Stimulated activated CD8-positive, alpha-beta memory T cell treated with anti-CD3 and anti-CD28 coated beads, Interleukin-4, amount 100 ng/mL, for 4 hours (primary cell): ENCODE results near the gene CLPTM1.

ENCODE experiments used
- DNase-seq, 2 donors: peaks; one replicate each; pipeline ENCODE4 v3.0.0-alpha.2; 2020; ENCODE audit warnings: low read depth in 2 of 2, low spot score in 1 of 2

The CLPTM1 gene

DNA sequence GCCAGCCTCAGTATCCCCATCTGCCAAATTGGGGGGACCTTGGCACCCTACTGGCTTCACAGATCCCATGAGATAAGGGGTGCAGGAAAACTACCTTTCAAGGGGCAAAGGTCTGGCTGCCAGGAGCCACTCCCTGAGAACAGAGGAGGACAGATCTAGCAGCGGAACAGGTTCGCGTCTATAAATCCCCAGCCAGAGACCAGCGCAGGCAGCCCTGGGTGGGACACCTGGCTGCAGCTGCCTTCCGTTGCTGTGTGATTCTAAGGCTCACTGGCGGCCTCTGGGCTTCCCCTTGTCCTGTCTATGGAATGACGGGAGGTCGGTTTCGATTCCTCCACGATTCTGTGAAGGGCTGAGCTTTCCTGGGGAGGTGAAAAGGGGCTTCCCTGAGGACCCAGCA, 53.4 kb downstream of the CLPTM1 start:
- no peak for DNase-seq

DNA sequence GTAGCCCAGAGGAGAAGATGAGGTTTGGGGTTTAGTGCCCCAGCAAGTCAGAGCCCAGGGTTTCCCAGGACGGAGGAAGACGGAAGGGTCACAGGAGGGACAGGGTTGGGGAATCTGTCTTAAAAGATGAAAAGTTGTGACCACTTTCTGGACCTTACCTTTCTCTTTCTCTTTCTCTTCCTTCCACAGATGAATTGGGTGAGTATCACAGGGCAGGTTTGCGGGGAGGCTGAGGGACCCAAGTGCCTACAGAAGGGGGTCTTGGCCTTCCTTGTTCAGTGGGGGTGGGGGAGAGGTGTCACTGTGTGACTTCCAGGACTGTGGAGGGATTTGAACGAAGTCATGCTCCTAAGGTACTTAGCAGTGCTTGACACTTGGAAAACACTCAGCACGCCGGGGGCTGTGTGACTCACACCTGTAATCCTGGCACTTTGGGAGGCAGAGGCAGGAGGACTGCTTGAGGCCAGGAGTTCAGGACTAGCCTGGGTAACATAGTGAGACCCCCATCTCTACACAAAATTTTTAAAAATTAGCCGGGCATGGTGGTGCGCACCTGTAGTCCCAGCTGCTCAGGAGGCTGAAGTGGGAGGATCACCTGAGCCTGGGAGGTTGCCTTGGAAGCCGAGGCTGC, 54.6 kb downstream of the CLPTM1 start:
- DNase-seq: no peak

DNA sequence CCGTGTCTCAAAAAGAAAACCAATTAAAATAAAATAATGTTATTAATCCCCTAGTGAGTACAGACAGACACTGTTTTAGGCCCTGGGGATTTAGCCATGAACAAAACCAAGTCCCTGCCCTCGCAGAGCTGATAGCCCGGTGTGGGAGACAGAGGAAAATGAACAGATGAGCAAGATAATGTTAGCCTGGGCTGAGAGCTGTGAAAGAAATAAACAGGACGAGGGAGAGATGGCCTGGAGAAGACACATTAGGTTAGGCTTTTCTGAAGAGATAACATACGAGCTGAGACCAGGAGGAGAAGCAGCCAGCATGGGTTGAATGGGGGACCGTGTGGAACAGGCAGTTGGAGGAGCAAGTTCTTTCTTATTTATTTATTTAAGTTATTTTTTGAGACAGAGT, 55.1 kb downstream of the CLPTM1 start:
- DNase-seq: no peak

DNA sequence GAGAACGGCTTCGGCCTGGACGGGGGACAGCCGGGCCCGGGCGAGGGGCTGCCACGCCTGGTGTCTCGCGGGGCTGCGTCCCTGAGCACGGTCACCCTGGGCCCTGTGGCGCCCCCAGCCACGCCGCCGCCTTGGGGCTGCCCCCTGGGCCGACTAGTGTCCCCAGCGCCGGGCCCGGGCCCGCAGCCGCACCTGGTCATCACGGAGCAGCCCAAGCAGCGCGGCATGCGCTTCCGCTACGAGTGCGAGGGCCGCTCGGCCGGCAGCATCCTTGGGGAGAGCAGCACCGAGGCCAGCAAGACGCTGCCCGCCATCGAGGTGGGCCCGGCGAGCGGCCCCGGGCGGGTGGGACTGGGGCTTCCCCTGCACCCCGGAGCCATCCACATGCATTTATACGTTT, 56.8 kb downstream of the CLPTM1 start:
- no peak for DNase-seq

DNA sequence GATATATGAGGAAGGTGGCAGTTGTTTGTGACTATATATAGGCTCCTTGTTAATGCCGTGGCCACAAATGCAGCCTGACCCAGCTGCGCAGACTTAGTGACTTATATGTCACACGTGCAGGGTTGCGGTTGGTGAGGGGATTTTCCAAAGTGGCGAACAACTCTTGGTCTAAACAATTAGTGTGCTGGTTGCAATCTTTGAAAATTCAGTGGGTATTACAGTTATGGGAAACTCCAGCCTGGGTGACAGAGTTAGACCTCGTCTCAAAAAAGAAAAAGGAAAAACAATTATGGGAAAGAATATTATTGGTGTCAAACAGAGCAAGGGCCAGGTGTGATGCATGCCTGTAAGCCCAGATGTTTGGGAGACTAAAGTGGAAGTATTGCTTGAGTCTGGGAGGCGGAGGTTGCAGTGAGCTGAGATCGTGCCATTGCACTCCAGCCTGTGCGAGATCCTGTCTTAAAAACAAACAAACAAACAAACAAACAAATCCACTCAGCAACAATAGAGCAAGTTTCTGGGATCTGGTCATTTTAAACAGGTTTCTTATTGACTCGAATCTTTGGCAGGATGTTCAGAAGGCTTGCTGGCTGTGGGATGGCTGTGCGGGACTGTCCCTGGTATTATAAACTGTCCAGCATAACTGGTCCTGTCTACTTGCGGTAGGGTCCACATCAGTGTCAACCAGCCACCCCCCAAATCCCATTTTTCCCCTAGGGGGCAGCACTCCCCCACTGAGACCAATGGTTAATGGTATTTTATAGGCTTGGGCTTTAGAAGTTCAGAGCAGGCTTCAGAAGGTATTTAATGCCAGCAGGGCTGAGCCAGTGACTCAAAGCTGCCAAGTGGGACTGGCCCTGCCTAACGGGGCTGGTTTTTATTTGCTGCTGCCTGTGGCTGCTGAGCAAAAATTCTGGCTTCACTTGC, 61.5 kb downstream of the CLPTM1 start:
- DNase-seq: peak; percentile 33 to 58

DNA sequence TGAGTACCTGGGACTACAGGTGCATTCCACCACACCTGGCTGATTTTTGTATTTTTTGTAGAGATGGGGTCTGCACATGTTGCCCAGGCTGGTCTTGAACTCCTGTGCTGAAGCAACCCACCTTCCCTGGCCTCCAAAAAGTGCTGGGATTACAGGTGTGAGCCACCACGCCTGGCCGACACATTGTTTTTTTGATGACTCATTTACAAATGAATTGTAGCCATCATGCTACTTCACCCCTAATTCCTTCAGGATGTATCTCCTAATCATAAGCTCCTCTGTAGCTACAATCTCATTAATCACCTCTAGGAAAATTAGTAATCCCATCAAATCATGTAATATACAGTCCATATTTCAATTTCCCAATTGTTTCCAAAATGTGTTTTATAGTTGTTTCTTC, 64.0 kb downstream of the CLPTM1 start:
- no peak for DNase-seq

DNA sequence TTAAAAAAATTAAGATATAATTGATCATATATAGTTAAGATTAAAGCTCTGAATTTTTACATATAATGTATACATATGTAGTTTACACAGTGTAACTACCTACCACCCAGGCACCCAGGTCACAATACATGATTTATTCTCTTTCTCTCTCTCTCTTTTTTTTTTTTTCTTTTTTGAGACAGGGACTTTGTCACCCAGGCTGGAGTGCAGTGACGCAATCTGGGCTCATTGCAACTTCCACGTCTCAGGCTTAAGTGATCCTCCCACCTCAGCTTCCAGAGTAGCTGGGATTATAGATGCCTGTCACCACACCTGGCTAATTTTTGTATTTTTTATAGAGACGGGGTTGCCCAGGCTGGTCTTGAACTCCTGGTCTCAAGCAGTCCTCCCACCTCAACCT, 64.9 kb downstream of the CLPTM1 start:
- no peak for DNase-seq

DNA sequence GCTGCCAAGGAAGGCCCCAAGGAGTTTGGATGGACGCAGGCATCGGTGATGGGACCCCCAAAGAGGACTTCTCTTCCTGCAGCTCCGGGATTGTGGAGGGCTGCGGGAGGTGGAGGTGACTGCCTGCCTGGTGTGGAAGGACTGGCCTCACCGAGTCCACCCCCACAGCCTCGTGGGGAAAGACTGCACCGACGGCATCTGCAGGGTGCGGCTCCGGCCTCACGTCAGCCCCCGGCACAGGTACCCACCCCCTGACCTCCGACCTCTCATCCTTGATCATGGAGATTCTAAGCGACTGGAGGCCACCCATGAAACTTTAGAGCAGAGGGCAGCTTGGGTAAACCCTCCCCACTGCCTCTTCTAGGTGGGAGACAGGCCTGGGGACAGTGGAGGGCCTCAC, 66.8 kb downstream of the CLPTM1 start:
- DNase-seq: no peak

DNA sequence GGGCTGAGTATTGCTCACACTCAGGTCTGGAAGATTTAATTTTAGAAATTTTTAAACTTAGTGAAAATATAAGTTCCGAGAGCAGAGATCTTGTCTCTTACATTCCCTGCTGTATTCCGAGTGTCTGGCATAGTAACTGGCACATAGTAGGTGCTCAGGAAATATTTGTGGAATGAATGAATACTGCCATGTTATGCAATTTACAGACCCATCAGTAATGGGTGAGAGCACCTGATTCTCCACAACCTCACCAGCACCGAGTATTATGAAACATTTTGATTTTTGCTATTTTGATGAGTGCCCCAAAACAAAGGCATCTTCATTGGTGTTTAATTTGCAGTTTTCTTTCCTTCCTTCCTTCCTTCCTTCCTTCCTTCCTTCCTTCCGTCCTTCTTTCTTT, 67.9 kb downstream of the CLPTM1 start:
- no peak for DNase-seq

DNA sequence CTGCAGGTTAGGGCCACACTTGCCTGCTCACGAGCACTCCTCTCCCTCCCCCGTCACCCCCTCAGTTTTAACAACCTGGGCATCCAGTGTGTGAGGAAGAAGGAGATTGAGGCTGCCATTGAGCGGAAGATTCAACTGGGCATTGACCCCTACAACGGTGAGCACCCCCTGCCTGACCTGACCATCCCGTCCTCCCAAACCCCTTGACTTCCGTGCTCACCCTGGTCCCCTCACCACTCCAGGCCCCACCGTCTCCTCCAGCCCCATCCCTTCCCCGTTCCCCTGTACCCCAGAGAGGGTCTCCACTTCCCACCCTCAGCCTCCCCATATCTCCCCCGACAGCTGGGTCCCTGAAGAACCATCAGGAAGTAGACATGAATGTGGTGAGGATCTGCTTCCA, 70.1 kb downstream of the CLPTM1 start:
- DNase-seq: no peak

DNA sequence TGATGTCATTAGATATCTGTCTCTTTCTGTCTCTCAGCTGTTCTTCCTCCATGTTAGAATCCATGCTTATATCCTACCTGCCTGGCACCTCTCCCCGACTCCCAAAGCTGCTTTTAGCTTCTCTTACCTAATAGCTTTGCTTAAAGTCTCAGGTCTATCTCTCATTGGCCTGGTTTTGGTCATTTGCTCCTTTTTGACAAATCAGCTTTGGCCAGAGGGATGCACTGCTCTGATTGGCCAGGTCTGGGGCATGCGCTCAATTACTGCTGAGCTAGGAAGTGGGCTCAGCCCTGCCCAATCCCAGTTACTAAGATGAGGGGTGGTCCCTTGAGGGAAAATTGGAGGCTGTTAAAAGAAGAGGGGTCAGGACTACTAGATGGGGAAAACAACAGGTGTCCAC, 72.2 kb downstream of the CLPTM1 start:
- DNase-seq: no peak

DNA sequence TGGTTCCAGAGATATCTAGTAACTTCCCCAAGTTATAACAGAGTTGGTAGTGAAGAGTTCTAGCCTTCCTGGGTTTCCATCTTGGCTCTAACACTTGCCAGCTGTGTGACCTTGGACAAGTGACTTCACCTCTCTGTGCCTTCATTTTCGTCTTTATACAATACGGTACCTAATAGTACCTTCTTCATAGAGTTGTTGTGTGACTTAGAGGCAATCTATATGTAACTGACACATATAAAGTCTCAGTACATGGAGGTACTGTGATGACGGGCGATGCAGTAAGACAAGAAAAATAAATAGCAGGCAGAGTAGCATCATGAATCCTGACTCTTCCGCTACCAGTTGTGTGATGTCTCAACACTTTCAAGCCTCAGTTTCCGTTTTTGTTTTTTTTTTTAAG, 75.6 kb downstream of the CLPTM1 start:
- DNase-seq: no peak

DNA sequence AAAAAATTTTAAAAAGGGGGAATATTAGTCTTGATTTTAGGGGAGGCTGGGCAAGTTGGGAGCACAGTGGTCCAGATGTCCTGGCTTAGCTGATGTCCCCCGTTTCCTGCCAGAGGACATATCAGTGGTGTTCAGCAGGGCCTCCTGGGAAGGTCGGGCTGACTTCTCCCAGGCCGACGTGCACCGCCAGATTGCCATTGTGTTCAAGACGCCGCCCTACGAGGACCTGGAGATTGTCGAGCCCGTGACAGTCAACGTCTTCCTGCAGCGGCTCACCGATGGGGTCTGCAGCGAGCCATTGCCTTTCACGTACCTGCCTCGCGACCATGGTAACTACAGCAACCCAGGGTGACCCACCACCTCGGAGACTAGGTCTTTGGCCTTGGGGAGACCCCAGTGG, 77.2 kb downstream of the CLPTM1 start:
- no peak for DNase-seq

DNA sequence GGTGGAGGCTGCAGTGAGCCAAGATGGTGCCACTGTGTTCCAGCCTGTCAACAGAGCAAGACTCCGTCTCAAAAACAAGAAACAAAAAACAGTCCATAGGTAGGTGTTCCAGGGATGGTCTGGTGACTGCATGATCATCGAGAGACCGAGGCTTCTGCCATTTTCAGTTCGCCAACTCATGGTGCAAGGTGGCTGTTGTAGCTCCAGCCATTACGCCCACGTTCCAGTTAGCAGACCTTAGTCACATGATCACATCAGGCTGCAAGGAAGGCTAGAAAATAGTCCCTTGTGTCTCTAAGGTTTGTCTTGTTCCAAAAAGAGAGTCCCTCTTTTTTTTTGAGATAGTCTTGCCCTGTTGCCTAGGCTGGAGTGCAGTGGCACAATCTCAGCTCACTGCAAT, 80.6 kb downstream of the CLPTM1 start:
- DNase-seq: no peak

DNA sequence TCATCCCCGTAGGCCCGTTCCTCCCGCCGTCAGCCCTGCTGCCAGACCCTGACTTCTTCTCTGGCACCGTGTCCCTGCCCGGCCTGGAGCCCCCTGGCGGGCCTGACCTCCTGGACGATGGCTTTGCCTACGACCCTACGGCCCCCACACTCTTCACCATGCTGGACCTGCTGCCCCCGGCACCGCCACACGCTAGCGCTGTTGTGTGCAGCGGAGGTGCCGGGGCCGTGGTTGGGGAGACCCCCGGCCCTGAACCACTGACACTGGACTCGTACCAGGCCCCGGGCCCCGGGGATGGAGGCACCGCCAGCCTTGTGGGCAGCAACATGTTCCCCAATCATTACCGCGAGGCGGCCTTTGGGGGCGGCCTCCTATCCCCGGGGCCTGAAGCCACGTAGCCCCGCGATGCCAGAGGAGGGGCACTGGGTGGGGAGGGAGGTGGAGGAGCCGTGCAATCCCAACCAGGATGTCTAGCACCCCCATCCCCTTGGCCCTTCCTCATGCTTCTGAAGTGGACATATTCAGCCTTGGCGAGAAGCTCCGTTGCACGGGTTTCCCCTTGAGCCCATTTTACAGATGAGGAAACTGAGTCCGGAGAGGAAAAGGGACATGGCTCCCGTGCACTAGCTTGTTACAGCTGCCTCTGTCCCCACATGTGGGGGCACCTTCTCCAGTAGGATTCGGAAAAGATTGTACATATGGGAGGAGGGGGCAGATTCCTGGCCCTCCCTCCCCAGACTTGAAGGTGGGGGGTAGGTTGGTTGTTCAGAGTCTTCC, 82.4 kb downstream of the CLPTM1 start:
- no peak for DNase-seq

DNA sequence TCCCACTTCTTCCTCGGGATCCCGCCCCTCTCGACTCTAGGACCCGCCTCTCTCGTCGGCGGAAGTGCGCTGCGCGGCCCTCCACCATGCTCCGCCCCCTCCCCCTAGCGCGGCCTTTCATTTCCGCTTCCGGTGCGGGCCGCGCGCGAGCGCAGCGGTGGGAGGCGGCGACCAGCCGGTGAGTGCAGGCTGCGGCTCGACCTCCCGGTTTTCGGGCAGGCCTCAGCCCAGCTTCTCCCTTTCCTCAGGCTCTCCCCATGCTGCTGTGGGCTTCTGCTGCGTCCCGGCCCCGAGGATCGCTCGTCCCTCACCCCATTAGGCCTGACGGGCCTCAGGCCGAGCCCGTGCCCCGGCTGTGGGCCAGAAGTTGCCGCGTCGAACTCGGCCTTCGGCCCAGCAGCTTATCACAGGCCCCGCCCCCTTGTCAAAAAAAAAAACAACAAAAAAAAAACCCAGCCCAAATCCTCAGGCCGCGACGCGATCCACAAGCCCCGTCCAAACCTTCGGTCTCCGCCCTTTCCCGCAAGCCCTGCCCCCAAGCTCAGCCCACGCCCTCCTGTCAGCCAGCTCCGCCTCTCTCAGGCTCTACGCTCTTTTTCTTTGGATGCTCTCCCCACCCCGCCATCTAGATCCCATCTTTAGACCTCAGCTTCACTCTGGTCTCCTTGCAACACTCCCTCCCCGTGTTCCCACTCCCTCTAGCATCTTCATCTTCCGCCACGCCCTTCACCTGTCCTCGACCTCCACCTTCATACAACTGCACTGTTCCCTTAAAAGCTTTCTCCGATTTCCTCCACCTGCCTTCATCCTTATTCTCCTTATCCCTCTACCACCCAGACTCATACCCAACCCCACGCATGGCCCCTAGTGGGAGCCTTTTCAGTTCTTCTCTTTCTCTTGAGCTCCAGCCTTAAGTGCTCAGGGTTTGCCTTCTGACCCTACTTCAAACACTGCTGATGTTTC, 84.0 kb downstream of the CLPTM1 start, which contains the start of gene CLASRP:
Gene CLASRP (plus strand): TSS at position 115 of the 963 bp plus-strand sequence. CDS start 1,168 bp downstream, outside the sequence.
- DNase-seq: peak; percentile 73 to 75

DNA sequence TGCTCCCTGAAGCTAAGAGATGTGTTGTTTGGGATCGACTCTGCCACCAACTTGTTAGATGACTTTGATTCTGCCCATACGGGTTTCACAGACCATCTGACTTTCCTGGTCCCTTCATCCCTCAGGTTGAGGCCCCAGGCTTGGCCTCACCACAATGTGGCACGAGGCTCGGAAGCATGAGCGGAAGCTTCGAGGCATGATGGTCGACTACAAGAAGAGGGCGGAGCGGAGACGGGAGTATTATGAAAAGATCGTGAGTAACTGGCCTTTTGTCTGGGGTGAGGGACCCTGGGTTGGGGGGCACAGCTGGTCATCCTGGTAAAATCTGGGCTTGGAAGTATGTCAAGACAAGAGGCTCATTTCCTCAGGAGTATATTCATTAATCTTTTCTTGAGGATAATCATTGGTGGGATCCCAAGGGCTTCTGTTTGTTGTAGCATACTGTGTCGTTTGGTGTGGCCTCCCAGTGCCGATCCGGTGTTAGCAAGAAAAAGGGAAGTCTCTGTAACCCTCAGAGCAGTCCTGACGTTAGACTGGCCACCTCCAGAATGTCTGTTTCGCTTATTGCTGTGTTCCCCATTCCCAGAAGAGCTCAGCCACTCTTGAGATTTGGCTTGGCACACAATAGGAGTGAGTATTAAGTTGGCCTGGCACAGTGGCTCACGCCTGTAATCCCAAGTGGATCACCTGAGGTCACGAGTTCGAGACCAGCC, 85.0 kb downstream of the CLPTM1 start:
- DNase-seq: no peak

DNA sequence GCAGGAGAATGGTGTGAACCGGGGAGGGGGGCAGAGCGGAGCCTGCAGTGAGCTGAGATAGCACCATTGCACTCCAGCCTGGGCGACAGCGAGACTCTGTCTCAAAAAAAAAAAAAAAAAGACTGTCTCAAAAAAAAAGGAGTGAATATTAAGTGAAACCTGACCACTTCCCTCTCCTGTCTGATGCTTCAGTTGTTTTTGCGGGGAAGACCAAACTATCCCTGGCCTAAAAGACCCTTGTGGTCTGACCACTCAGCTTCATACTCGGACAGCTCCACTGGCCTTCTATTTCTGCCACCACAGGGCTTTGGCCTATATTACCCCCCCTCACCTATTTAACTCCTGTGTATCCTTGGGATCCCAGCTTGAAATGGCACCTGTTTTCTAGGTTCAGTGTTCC, 85.9 kb downstream of the CLPTM1 start:
- DNase-seq: no peak
